GM21423 (cell line): ENCODE results near the gene NAV1.
"Not testable (repeated sequence)": the region's sequence is repeated elsewhere in the genome, so short reads cannot be mapped to it uniquely, and the experiment has no call there.

Source experiments
- ATAC-seq: cut with Tn5 transposase; IDR thresholded peaks from one replicate; pipeline ENCODE4 v1.9.1; 2021; ENCODE audit warnings: mild to moderate bottlenecking, moderate library complexity; ENCODE audit not compliant: unreplicated experiment

The NAV1 gene

DNA sequence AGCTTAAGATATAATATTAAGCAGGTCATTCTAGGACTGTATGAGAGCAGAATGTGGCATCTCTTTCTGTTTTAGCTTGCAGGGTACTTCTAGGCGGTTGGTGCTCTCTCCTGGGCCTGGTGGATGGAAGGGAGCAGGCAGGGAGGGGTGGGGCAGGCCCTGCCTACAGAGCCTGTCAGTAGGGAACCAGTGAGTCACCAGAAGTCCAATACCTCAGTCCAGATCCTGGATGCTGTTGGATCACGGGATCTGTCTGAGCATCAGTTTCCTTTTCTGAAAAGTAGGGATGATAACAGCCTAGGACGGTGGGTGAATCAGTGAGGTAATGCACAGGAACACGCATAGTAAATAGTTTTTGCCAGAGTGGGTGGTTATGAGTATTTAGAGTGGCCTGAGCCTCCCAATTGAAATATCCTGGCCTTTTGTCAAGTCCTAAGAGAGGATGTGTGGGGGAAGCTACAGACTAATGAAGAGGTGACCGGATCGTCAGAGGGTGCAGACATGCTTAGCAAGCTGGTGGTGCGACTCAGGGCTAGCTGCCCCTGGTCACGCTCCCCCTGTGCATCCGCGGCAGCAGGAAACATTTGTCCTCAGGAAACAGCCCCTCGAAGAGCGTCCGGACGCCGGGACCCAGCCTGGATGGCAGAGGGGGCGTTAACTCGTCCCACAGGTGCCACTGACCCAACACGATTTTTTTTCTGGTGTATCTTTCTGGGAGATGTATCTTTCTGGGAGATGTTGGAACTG lies 23.9 kb downstream of the NAV1 start:
- ATAC-seq = no peak

DNA sequence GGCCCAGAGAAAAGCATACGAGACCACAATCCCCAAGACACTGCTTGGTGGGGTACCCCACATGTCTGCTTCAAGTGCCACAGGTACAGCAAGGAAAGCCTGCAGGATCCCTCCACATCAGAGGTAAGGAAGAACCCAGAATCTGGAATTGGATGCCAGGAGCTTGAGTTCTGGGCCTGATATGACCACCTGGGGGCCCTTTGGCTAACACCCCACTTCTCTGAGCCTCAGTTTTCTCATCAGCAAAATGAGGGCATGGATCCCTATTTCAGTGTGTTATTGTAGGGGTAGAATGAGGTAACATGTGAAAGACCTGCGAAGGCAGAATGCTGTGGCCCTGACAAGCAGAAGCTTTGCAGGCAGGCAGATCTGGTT lies 24.5 kb downstream of the NAV1 start:
- ATAC-seq = no peak

DNA sequence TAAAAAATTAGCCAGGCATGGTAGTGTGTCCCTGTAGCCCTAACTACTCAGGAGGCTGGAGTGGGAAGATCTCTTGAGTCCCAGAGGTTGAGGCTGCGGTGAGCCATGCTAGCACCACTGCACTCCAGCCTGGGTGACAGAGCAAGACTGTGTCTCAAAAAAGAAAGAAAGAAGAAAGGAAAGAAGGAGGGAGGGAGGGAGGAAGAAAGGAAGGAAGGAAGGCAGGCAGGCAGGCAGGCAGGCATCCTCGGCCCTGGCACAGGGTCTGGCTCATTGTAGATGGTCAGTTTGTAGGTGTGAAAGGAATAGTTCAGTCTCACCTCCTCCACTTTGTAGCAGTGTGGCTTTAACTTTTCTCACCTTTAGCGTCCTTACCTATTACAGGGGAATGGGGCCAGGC lies 25.0 kb downstream of the NAV1 start:
- ATAC-seq = no peak

DNA sequence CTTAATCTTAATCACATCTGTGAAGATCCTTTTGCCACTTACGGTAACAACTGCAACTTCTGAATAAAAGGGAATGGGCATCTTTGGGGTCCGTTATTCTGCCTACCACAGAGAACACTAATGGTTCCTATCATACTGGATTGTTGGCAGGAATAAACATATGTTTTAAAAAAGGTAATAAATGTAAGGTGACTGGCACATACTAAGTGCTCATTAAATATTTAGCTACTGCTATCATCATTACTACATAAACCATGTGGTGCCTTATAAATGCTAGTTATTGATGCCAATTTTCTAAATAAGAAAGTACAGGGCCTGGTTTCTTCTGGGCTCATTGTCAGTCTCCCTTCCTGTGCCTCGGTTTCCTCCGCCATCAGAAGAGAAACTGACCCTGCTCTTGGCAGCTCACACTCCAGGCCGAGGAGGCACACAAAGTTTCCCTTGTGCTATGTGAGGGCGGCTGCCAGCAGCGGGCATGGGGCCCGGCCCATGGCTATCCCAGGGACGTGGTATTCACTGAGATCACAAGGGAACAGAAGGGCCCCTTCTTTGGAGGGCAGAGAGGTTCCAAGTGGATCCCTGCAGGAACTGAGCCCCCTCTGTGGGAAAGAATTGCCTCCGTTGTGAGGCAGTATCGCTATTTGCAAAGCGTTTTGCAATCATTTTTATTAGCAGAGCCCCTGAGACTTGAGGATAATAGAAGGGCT lies 26.2 kb downstream of the NAV1 start:
- ATAC-seq = no peak

DNA sequence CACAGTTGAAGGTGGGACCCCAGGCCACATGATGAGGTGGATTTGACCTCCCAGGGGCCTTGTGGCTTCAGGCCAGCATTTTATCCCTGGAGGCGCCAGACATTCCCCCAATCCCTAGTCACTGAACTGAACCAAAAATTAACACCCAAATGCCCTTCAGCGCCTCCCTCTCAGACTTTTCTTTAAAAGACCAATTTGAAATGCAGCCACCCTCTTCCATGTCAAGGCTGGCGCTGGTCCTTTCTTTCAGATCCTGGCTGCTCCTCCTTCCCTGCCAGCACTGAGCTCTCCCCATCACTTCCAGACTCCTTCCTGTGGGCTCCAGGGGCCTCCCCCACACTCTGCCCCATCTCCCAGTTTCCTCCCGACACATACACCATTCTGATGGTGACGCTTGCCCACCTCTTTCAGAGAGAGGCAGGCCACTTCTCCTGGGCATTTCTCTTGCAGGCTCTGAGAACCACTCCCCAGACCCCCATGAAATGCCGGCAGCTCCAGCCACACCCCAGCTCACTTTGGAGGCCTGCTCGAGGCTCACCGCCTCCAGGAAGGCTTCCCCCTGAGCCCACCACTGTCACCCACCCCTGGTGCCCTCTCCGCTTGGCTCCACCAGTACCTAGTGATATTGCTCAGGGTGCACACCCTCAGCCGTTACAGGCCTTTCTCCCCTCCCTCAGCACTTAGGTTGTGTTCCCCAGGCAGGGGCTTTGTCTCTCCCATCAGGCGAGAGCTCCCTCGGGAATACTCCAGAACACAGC lies 27.0 kb downstream of the NAV1 start:
- no peak for ATAC-seq

DNA sequence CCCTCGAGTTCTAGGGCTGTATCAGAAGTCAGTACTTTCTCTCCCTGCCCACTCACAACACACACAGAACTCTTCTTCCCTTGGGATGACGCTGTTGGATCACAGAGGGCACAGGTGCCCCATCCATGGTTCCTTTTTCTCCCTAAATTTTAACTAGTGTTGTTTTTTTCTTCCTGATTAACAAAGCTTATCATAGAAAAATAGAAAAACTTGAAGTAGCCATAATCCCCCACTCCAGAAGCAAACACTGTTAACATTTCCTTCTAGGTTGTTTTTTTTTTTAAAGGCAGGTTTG lies 27.5 kb downstream of the NAV1 start:
- no peak for ATAC-seq

DNA sequence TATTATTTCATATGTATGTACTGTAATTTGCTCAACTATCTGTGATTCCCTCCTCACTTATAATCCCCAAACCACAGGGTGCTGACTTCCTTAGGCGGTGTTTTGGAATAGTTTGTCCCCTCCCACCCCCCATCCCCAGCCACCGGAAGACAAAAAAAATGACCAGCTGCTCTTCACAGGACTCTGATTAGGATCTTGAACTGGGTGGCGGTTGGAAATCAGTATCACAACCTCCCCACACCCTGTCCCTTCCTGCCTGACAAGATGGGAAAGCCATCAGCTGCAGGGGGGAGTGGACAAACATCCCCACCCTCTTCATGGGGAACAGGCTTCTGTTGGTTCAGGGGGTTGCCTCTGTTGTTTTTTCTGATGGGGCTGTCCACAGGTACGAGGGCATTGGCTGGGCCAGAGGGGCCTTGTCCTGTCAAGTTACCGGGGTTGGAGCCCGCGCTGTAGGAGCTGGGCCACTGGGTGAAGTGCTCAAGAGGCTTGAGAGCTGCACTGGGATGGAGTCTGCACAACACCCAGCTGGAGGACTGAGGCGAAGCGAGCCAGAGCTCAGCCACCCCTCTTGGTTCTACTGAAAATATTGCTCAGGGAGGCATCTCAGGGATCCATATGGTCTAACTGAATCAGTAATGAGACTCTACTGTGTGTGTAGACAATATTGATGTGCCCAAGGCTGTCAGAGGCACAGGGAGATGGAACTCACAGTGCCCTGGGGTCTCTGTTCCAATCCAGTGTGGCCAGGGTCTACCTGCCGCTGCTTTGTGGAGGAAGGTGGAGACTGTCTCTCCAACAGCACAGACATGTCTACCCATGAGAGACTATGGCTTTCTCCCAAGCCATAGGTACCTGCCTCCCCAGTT lies 28.2 kb downstream of the NAV1 start:
- no peak for ATAC-seq

DNA sequence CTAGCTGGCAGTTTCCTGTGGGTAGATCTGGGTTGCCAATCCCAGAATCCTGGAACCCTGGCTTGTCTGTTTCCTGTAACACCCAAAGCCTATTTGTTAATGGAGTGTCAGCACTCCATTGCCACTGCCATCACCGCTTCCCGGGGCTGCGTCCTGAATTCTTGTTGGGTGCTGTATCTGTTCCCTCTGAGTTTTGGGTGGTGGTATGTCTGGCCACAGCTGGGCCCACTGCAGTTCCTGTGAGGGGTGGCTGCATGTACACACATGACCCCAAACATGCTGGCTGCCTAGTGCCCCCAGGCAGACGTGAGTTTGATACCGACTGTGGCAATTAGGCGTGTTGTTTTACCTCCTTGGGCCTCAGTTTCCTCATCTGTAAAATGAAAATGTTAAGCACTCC lies 29.3 kb downstream of the NAV1 start:
- ATAC-seq = no peak

DNA sequence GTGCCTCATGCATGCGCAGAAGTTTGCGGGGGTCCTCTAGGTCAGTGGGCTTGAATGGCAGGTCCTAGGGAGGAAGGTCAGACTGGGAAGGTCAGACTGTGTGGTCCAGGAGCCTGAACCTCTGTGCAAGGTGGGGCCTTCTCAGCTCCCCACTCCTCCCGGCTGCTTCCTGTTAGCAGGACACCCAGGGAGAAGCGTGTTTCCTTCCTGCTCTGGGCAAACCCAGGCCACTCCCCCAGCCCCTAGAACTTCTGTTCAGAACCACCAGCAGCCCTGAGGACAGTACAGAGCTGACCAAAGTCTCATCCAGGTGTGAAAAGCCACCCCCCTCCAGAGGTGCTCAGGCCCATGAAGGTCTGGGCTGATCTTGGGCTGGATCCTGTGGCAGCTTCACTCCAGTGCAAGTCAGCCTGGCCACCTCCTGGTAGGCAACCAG lies 29.9 kb downstream of the NAV1 start:
- no peak for ATAC-seq

DNA sequence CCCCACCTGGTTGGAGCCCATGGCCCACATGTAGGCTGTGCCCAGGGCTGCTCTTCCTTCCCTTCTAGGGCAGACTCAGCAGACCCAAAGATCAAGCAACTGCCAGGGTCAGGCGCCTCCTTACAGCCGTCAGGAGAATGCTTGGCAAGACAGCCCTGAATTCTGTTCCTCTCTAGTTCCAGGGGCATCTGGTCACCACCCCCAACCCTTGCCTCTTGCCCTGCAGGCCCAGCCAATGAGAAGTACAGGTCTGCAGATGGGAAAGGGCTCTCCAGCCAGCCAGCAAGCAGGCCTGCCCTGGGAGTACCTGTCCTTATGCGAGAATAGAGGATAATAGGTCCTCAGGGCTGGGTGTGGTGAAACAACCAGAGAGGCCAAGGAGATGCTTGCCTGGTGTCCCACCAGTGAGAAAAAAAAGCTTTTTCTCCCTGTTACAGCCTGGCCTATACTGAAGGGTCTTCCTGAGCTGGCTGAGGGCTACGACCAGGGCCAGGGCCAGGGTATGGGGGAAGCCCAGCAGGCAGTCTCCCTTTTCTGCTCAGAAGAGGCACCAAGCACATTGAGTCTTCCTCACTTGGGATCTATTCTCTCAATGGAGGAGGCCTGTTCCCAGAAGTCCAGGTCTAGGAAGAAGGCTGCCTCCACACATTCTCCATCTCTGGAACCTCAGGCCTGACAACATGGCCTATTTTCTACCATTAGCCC lies 31.4 kb downstream of the NAV1 start:
- ATAC-seq = no peak

DNA sequence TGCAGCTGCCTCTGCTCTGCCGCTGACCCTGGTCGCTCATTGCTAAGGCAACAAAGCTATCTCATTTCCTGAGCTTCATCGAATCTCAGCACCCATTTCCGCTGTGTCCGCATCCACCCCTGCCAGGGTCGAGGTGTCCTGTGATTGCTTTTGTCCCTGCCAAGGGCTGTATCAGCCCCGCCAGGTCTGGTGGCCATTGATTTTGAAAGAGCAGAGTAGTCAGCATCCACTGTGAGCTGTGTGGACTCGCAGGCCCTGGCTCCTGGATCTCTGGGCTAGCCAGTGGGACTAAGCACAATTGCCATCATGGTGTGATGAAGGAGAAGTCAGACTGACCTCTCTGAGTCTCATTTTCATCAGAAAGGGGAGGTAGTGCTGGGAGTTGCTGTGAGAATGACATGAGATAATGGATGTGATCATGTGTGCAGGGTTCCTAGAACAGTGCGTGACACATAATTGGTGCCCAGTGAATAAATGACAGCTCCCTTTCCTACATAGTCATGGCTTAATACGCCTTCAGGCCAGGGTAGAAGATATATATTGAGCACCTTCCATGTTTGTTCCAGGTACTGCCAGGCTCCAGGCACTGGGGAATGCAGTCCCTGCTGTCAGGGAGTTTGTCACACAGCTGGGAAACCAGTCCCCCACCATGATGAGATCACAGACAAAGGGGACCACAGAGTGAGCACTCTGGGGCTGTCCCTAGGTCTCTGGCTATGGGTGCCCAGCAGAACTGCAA lies 32.1 kb downstream of the NAV1 start:
- no peak for ATAC-seq

DNA sequence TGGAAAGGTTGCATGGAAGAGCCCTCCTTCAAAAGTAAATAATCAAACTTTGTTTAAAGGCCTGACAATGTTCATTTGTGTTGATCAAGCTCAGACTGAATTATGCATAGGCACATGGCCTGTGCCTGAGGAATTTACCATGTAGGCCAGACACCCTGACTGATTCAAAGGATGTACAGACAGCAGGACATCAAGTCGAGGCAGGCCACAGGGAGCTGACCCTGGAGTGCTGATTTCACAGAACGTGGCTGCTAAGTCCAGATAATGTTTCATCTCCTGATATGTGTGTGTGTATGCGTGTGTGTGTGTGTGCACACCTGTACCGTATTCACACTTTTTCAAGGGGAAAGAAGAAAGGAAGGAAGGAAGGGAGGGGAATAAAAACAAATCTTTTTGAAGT lies 34.1 kb downstream of the NAV1 start:
- ATAC-seq = no peak

DNA sequence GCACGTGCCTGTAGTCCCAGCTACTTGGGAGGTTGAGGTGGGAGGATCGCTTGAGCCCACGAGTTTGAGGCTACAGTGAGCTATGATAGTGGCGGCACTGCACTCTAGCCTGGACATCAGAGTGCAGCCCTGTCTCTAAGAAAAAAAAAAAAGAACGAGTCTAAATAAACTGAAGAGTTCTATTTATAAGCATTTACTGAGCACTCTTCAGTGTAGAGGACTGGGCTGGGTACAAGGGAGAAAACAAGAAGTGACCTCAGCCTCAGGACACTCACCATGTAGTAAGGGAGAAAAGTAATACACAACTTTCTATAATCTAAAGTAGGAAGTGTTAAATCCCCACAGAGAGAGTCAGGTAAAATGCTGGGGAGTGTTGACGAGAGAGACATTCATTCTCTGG lies 35.0 kb downstream of the NAV1 start:
- ATAC-seq = no peak

DNA sequence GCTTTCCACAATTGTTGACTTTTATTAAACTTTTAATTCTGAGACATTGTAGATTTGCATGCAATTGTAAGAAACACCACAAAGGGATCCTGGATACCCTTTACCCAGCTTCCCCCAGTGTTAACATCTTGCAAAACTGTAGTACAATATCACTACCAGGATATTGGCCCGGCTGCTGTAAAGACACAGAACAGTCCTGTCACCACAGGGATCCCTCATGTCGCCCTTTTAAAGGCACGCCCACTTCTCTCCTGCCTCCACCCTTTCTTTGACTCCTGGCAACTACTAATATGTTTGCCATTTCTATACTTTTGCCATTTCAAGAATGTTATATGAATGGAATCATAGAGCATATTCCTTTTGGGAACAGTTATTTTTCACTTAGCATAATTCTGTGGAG lies 37.0 kb downstream of the NAV1 start:
- no peak for ATAC-seq

DNA sequence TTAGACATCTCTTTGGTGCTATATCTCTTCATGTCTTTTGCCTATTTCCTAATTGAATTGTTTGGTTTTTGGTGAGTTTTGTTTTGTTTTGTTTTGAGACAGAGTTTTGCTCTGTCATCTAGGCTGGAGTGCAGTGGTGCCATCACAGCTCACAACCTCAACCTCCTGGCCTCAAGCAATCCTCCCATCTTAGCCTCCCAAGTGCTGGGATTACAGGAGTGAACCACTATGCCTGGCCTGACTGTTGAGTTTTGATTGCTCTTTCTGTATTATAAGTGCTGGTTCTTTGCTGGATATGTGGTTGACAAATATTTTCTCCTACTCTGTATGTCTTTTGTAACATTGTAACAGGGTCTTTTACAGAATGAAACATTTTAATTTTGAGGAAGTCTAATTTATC lies 38.0 kb downstream of the NAV1 start:
- no peak for ATAC-seq

DNA sequence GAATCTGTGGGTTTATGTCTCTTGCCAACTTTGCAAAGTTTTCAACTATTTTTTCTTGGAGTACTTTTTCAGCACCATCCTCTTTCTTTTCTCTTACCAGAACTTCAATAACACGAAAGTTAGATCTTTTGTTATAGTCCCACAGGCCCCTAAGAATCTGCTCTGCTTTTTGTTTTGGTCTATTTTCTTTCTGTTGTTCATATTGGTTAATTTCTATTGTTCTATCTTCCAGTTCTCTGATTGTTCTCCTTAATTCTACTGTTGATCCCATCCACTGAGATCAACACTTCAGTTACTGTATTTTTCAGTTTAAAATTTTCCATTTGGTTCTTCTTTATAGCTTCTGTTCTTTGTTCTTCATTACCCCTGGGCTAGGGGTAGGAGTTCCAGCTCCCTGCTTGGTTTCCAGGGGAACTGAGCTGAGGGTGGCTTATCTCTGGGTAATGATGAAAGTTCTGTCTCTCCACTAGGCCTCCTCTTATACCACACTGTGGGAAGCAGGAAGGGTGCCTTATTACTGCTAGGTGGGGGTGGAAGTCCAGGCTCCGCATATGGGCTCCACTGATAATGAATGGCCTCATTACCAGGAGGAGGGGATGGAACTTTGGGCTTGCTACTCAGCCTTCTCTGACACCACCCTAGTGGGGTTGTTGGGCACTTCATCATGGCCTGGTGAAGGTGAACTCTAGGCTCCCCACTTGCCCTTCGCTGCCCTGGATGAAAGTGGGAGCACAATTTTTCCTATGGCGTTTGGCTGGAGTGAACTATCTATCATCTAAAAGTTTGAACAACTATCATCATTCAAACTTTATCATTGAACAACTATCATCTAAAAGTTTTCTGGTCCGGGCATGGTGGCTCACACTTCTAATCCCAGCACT lies 39.3 kb downstream of the NAV1 start:
- no peak for ATAC-seq

DNA sequence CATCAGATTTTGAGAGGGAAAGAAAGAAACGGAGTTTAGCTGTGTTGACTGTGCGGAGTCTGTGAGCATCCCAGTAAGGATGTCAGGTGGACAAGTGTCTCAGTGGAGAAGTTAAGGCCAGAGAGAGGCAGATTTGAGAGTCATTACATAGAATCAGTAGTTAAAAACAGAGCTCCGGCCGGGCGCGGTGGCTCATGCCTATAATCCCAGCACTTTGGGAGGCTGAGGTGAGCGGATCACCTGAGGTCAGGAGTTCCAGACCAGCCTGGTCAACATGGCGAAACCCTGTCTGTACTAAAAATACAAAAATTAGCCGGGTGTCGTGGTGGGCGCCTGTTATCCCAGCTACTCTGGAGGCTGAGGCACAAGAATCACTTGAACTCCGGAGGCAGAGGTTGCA lies 42.4 kb downstream of the NAV1 start:
- not testable (repeated sequence) for ATAC-seq

DNA sequence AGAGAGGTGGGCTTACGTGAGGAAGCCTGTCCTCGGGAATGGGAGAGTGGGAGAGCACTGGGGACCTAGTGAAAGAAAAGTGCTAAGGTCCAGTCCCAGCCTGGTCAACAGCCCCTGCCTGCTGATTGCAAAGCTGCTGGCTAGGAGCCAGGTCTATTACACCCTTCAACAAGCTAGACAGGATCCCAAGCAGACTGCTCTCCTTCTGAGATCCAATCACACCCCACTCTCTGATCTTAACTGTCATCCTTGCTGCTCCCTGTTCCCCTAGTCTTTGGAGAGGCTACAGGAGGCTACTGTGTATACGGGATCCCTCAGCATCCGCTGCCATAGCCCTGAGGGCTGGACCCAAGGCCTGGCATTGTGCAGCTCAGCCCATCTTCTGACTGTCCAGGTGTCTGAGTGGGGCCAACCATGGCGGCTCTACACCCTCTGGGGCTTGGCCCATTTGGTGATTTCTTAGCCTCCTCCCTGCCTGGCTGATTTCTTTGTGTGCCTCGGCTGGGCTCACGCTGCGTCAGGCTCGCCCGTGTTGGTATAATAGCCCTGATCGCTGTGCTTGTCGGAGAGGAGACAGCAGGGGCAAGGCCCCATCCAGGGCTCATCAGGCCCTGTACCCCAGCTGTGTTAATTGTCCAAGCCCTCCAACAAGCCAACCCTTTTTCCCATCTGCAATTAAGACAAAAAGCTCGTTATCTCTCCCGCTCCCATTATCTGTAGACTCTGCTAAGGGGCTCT lies 43.9 kb downstream of the NAV1 start:
- ATAC-seq = no peak
